ENCODE results near the gene CHD6.

GRCh38 chr20:41538810-41539596, 79.2 kb downstream of the CHD6 start:
- TF ChIP-seq POLR2A (IDR thresholded peaks at IDR 0.05) (no peak), CTCF (IDR thresholded peaks at IDR 0.05) (no peak)

All from prostate gland (tissue), 2 donors.